Right atrium auricular region (tissue), 2 donors: ENCODE data around the gene XKR7. TPM values are rescaled to one million over a fixed set of nuclear protein-coding genes. Genes with fewer than 3 reads are reported as not detected.
A peak's percentile ranks its signal among the peaks of the same experiment; 100 is the strongest.

Source experiments
- DNase-seq: peaks from one replicate; pipeline ENCODE4 v3.0.0-alpha.2; 2019; ENCODE audit warnings: low spot score
- H3K27ac ChIP-seq, 2 donors: fragments of 200-600 bp; sonication (generic); 1 replicate in 1 of 2; 2 replicates in 1 of 2; pipeline ENCODE4 v1.5.1; 2016 to 2019
- H3K27me3 ChIP-seq, 2 donors: fragments of 200-600 bp; sonication (generic); one replicate each; pipeline versions ENCODE4 v1.5.1 to v1.6.0; 2017 to 2019
- H3K36me3 ChIP-seq: fragments of 200-600 bp; sonication (generic); one replicate; pipeline ENCODE4 v1.5.1; 2016
- H3K4me1 ChIP-seq, 2 donors: fragments of 200-600 bp; sonication (generic); one replicate each; pipeline versions ENCODE4 v1.5.1 to v1.6.0; 2017 to 2019
- H3K4me3 ChIP-seq, 2 donors: fragments of 200-600 bp; sonication (generic); 1 replicate in 1 of 2; 2 replicates in 1 of 2; pipeline ENCODE4 v1.5.1; 2017 to 2019; ENCODE audit warnings: mild to moderate bottlenecking in 1 of 2, moderate library complexity in 1 of 2
- H3K9me3 ChIP-seq, 2 donors: fragments of 200-600 bp; sonication (generic); one replicate each; pipeline ENCODE4 v1.5.1; 2019
- CTCF ChIP-seq, 2 donors: fragments of 200-600 bp; sonication (generic); IDR thresholded peaks; one replicate each; pipeline ENCODE4 v1.5.1; 2019; ENCODE audit warnings: antibody characterized with exemption in 2 of 2
- total RNA-seq, 2 donors: library from RNA; depleted of rRNA; stranded (reverse); fragments of >200 nt; gene quantifications; one replicate each; pipeline ENCODE4 v1.1.0, GENCODE V29; 2016

Gene XKR7
- total RNA-seq, 2 donors from 2014 or later: not detected

- Histone ChIP-seq H3K9me3 (peaks cover 0 to 5% of the 10 kb centered on the region in 2 donors), H3K4me3 (no peak overlapping the region), H3K4me1 (no peaks in the 10 kb centered on the region), H3K27ac (no peak overlapping the region), H3K27me3 (no peaks in the 10 kb centered on the region), H3K36me3 (no peaks in the 10 kb centered on the region)
- no peak for DNase-seq
- TF ChIP-seq CTCF (IDR thresholded peaks at IDR 0.05): no peak
These were observed 72.4 kb downstream of the XKR7 start for GRCh38 chr20:32040142-32040953.

- TF ChIP-seq CTCF (IDR thresholded peaks at IDR 0.05): no peak
- H3K4me1 ChIP-seq: peaks cover 0 to 1% of the 10 kb centered on the region in 2 donors
- H3K9me3 ChIP-seq: no peaks in the 10 kb centered on the region
- DNase-seq: no peak
- H3K27me3 ChIP-seq: no peaks in the 10 kb centered on the region
- no peak overlapping the region for H3K4me3 ChIP-seq
- no peaks in the 10 kb centered on the region for H3K36me3 ChIP-seq
- H3K27ac ChIP-seq: no peak overlapping the region
These were observed 78.0 kb downstream of the XKR7 start for GRCh38 chr20:32045999-32046398.

- DNase-seq: no peak
- no peaks in the 10 kb centered on the region for H3K9me3 ChIP-seq
- no peaks in the 10 kb centered on the region for H3K36me3 ChIP-seq
- no peak overlapping the region for H3K4me3 ChIP-seq
- peaks cover 9 to 10% of the 10 kb centered on the region in 2 donors for H3K27me3 ChIP-seq
- no peak overlapping the region for H3K27ac ChIP-seq
- TF ChIP-seq CTCF (IDR thresholded peaks at IDR 0.05): no peak
- H3K4me1 ChIP-seq: peaks cover 0 to 19% of the 10 kb centered on the region in 2 donors
These were observed 82.4 kb downstream of the XKR7 start for GRCh38 chr20:32050324-32050841.

GRCh38 chr20:32050851-32051556 lies 83.1 kb downstream of the XKR7 start:
- no peak for TF ChIP-seq CTCF (IDR thresholded peaks at IDR 0.05)
- Histone ChIP-seq H3K4me3 (no peak overlapping the region), H3K27ac (no peak overlapping the region), H3K9me3 (no peaks in the 10 kb centered on the region), H3K36me3 (no peaks in the 10 kb centered on the region), H3K4me1 (peaks cover 0 to 19% of the 10 kb centered on the region in 2 donors), H3K27me3 (peaks cover 9 to 10% of the 10 kb centered on the region in 2 donors)
- no peak for DNase-seq

- Histone ChIP-seq H3K4me3 (peak overlapping the region in 1 of 2 donors; percentile 42), H3K27me3 (peaks cover 9 to 10% of the 10 kb centered on the region in 2 donors), H3K27ac (no peak overlapping the region), H3K36me3 (no peaks in the 10 kb centered on the region), H3K9me3 (no peaks in the 10 kb centered on the region), H3K4me1 (peaks cover 0 to 19% of the 10 kb centered on the region in 2 donors)
- TF ChIP-seq CTCF (IDR thresholded peaks at IDR 0.05): no peak
- DNase-seq: no peak
These were observed 83.8 kb downstream of the XKR7 start for GRCh38 chr20:32051720-32052089.
